Tibial nerve (tissue), 4 donors: ENCODE results near the gene BCL6. TPM values are rescaled to one million over a fixed set of nuclear protein-coding genes. Genes with fewer than 3 reads are reported as not detected.

Experiments
- DNase-seq, 2 donors: peaks; one replicate each; pipeline ENCODE4 v3.0.0-alpha.2; 2019; ENCODE audit warnings: low spot score in 2 of 2
- H3K27ac ChIP-seq, 4 donors: fragments of 200-600 bp; sonication (generic) in 3 of 4; one replicate each; pipeline ENCODE4 v1.5.1; 2017 to 2019; ENCODE audit warnings: mild to moderate bottlenecking in 1 of 4
- H3K27me3 ChIP-seq, 2 donors: fragments of 200-600 bp; sonication (generic) in 1 of 2; one replicate each; pipeline versions ENCODE4 v1.5.1 to v1.6.0; 2017 to 2019
- H3K36me3 ChIP-seq, 3 donors: fragments of 200-600 bp; sonication (generic); one replicate each; pipeline ENCODE4 v1.5.1; 2018 to 2019
- H3K4me1 ChIP-seq, 4 donors: fragments of 200-600 bp; sonication (generic) in 3 of 4; one replicate each; pipeline ENCODE4 v1.5.1; 2017 to 2019
- H3K4me3 ChIP-seq, 4 donors: fragments of 200-600 bp; sonication (generic) in 3 of 4; one replicate each; pipeline ENCODE4 v1.5.1; 2017 to 2019; ENCODE audit warnings: mild to moderate bottlenecking in 1 of 4, moderate library complexity in 1 of 4
- H3K9me3 ChIP-seq, 4 donors: fragments of 200-600 bp; sonication (generic) in 3 of 4; one replicate each; pipeline ENCODE4 v1.5.1; 2017 to 2019
- EP300 ChIP-seq, 2 donors: sonication (generic); formaldehyde crosslinking; IDR thresholded peaks; one replicate each; pipeline ENCODE4 v1.6.1; 2017; ENCODE audit warnings: antibody characterized with exemption in 2 of 2, mild to moderate bottlenecking in 1 of 2
- POLR2A ChIP-seq, 2 donors: fragments of 450-650 bp; IDR thresholded peaks; one replicate each; pipeline ENCODE4 v1.6.1; 2017; ENCODE audit warnings: antibody characterized with exemption in 2 of 2, mild to moderate bottlenecking in 2 of 2, moderate library complexity in 2 of 2
- WGBS, 2 donors: methylation state at CpG; one replicate each; pipeline ENCODE4 v1.1.5; 2018; 5-methylcytosine and 5-hydroxymethylcytosine counted together
- total RNA-seq, 4 donors: library from RNA; depleted of rRNA; stranded (reverse); fragments of >200 nt; gene quantifications; one replicate each; pipeline ENCODE4 v1.1.0, GENCODE V29; 2016
- TF ChIP-seq, protein P1 (sequence below), 5 experiments: fragments of 200-600 bp in 3 of 5; fragments of 450-650 bp in 2 of 5; sonication (generic) in 3 of 5; IDR thresholded peaks; one replicate each; pipeline ENCODE4 v1.5.1; 2016 to 2019; ENCODE audit warnings: antibody characterized with exemption in 5 of 5, mild to moderate bottlenecking in 3 of 5, moderate library complexity in 2 of 5

The BCL6 gene
- total RNA-seq = 100 to 1,000 TPM; 272 to 500 (median 305) TPM

DNA sequence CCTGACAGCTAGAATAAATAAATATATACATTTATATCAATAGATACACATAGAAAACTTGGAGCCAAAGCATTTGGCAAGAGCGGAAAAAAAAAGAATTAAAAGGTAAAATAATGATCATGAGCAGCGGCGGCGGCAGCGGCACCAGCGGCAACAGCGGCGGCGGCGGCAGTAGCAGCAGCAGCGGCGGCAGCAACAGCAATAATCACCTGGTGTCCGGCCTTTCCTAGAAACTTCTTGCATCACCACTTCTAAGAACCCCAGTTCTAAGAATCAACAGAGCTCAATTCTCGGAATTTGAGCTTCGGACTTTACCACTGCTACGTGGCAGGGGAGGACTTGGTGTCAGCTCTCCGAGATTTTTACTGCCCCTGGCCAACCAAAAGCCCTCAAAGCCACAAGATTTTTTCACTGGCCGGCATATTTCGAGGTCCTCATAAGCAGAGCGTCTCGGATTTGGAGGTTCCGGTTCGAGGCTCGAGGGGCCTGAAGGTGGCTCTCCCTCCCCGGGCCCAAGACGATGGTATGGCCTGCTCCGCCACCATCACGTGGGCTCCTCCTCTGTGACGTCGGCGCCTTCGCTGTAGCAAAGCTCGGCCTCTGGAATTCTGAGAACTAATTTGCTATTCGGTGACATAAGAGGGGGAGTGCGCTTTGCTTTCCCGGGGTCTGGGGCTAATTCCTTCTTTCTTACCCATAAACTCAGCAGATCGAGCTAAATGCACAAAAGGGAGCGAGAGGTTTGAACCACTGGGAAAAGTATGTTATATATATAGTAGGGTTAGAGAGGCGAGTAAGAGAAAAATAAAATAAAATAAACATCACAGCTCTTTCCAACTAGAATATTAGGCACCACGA, at the start of gene BCL6:
BCL6 (minus strand) TSS at position 268 of the 858 bp plus-strand sequence. CDS start 11,775 bp downstream, outside the sequence.
- H3K9me3 ChIP-seq = no peaks in the 10 kb centered on the region
- 0 to 1% methylated on average over 39 to 40 of the region's 40 CpGs for WGBS, 2 donors
- peak; percentile 89 to 96 for DNase-seq
- peak within 1 kb of the TSS; percentile 76 to 91 (median 81) for H3K4me3 ChIP-seq
- H3K27ac ChIP-seq = peak within 1 kb of the TSS; percentile 97 to 100 (median 98)
- no peaks in the 10 kb centered on the region for H3K27me3 ChIP-seq
- peaks cover 3 to 36% (median 18%) of the 10 kb centered on the region in 4 donors for H3K4me1 ChIP-seq
- no peaks in the 10 kb centered on the region for H3K36me3 ChIP-seq
- TF ChIP-seq POLR2A (IDR thresholded peaks at IDR 0.05) (peak; percentile 92 to 98), EP300 (IDR thresholded peaks at IDR 0.05) (peak; percentile 97 to 99)
- TF ChIP-seq, protein P1, sequence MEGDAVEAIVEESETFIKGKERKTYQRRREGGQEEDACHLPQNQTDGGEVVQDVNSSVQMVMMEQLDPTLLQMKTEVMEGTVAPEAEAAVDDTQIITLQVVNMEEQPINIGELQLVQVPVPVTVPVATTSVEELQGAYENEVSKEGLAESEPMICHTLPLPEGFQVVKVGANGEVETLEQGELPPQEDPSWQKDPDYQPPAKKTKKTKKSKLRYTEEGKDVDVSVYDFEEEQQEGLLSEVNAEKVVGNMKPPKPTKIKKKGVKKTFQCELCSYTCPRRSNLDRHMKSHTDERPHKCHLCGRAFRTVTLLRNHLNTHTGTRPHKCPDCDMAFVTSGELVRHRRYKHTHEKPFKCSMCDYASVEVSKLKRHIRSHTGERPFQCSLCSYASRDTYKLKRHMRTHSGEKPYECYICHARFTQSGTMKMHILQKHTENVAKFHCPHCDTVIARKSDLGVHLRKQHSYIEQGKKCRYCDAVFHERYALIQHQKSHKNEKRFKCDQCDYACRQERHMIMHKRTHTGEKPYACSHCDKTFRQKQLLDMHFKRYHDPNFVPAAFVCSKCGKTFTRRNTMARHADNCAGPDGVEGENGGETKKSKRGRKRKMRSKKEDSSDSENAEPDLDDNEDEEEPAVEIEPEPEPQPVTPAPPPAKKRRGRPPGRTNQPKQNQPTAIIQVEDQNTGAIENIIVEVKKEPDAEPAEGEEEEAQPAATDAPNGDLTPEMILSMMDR (IDR thresholded peaks at IDR 0.05) = peak in 2 of 5 experiments; percentile 47 to 57

DNA sequence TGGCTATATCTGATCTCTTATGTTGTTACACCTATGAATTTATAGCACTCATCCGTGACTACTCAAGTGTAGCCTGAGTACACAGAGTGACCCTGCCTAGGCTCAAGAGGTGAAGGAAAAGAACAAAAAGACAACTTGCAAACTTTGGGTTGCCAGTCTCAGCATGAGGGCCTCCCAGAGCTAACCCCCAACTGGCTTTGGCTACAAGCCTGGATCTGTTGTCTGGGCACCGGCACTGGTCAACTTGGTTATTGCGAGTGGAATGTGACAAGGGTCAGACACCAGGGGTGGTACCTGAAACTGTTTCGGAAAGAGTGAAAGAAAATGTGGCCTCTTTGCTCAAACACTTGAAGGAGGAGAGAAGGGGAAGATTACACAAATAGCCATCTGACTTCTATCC, 49.5 kb upstream of the BCL6 start:
- TF ChIP-seq EP300 (IDR thresholded peaks at IDR 0.05) (no peak), POLR2A (IDR thresholded peaks at IDR 0.05) (no peak)
- TF ChIP-seq, protein P1 (IDR thresholded peaks at IDR 0.05) = no peak
- Histone ChIP-seq H3K4me3 (no peak overlapping the region), H3K36me3 (no peaks in the 10 kb centered on the region), H3K4me1 (peaks cover 0 to 3% (median under 1%) of the 10 kb centered on the region in 4 donors), H3K9me3 (no peaks in the 10 kb centered on the region), H3K27ac (no peak overlapping the region), H3K27me3 (no peaks in the 10 kb centered on the region)
- WGBS, 2 donors = 88 to 95% methylated on average over 4 of the region's 4 CpGs
- DNase-seq = no peak

DNA sequence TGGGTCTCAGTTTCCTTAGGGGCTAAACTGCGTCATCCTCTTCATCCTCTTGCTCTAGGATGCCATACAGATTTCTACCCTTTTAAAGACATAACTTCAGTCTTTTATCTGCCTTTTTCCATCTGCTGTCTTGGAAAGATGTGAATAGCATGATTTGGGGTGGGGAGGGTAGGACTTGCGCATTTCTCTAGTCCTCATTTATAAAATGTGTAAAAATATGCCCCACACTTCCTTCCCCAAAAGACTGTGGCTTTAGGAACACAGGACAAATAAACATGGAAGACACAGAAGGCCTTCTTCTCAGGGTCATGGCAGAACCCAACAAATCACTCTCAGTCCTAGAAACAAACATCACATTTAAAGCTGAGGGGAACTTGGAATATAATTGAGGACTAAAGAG, 48.4 kb upstream of the BCL6 start:
- Histone ChIP-seq H3K27ac (no peak overlapping the region), H3K36me3 (no peaks in the 10 kb centered on the region), H3K27me3 (no peaks in the 10 kb centered on the region), H3K4me3 (no peak overlapping the region), H3K4me1 (no peaks in the 10 kb centered on the region), H3K9me3 (no peaks in the 10 kb centered on the region)
- DNase-seq = no peak
- WGBS, 2 donors = 75 to 81% methylated on average over 2 of the region's 2 CpGs
- TF ChIP-seq, protein P1 (IDR thresholded peaks at IDR 0.05) = no peak
- TF ChIP-seq POLR2A (IDR thresholded peaks at IDR 0.05) = no peak
- TF ChIP-seq EP300 (IDR thresholded peaks at IDR 0.05) = no peak

DNA sequence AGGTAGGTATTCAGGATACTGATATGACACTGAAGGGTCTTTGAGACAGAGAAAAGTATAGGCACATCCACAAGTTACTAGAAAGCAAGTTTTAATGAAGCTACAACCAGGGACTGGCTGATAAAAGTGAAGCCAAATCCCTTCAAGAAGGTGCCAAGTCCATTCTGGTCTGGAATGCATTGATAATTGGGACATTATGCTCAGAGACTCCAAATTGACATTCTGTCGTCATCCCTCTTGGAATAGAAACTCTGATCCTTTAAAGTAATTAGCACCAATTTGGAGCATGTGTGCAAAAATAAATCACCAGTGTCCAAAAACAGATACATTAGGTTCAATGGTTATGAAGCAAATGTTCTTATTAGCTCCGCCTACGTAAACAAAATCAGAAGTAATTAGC, 47.3 kb upstream of the BCL6 start:
- TF ChIP-seq POLR2A (IDR thresholded peaks at IDR 0.05) = no peak
- TF ChIP-seq EP300 (IDR thresholded peaks at IDR 0.05) = no peak
- TF ChIP-seq, protein P1 (IDR thresholded peaks at IDR 0.05) = no peak
- no peaks in the 10 kb centered on the region for H3K9me3 ChIP-seq
- H3K27ac ChIP-seq = no peak overlapping the region
- H3K27me3 ChIP-seq = no peaks in the 10 kb centered on the region
- no peak overlapping the region for H3K4me3 ChIP-seq
- no peaks in the 10 kb centered on the region for H3K36me3 ChIP-seq
- H3K4me1 ChIP-seq = no peaks in the 10 kb centered on the region
- 71 to 72% methylated on average over 3 of the region's 3 CpGs for WGBS, 2 donors
- DNase-seq = no peak

DNA sequence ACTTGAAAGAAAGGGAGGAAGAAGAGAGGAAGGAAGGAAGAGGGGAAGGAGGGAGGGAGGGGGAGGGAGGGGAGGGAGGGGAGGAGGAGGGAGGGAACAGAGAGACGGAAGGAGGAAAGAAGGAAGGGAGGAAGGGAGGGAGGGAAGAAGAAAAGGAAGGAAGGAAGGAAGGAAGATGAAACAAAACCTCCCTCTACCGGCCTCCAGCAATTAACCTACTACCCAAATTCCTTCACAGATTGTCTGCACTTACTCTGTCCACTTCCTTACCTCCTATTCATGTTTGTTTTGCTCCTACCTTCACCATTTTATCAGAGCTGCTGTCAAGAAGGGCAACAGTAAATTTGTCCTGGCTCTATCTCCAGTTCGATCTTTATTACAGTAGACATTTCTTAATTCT, 44.6 kb upstream of the BCL6 start:
- WGBS, 2 donors = 74 to 75% methylated on average over 3 of the region's 3 CpGs
- H3K4me3 ChIP-seq = no peak overlapping the region
- no peaks in the 10 kb centered on the region for H3K27me3 ChIP-seq
- no peak for DNase-seq
- H3K9me3 ChIP-seq = no peaks in the 10 kb centered on the region
- TF ChIP-seq POLR2A (IDR thresholded peaks at IDR 0.05) (no peak), EP300 (IDR thresholded peaks at IDR 0.05) (no peak)
- TF ChIP-seq, protein P1 (IDR thresholded peaks at IDR 0.05) = no peak
- no peaks in the 10 kb centered on the region for H3K4me1 ChIP-seq
- H3K27ac ChIP-seq = no peak overlapping the region
- no peaks in the 10 kb centered on the region for H3K36me3 ChIP-seq
